ENCODE data around the gene TMBIM1.

DNA sequence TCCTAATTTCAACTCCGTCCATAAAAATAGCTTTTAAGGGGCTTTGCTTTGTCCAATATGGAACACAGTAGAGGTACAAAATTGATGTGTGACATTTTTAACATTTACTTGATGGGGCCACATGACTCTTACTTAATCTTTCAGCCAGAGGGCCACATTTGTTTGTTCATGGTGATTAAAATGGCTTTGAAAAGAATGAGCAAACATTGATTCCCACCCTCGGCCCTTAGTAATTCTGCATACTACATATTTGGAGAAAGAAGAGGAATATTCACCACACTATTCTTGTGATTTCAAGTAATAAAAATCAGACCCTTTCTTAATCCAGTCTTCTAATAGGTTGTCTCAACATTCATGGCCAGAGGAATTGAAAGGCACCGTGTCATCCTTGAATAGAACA lies 57.8 kb downstream of the TMBIM1 start:
- TF ChIP-seq, protein P1, sequence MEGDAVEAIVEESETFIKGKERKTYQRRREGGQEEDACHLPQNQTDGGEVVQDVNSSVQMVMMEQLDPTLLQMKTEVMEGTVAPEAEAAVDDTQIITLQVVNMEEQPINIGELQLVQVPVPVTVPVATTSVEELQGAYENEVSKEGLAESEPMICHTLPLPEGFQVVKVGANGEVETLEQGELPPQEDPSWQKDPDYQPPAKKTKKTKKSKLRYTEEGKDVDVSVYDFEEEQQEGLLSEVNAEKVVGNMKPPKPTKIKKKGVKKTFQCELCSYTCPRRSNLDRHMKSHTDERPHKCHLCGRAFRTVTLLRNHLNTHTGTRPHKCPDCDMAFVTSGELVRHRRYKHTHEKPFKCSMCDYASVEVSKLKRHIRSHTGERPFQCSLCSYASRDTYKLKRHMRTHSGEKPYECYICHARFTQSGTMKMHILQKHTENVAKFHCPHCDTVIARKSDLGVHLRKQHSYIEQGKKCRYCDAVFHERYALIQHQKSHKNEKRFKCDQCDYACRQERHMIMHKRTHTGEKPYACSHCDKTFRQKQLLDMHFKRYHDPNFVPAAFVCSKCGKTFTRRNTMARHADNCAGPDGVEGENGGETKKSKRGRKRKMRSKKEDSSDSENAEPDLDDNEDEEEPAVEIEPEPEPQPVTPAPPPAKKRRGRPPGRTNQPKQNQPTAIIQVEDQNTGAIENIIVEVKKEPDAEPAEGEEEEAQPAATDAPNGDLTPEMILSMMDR (IDR thresholded peaks at IDR 0.05; ENCODE audit: low read depth, low read length), result no peak
- no peak for TF ChIP-seq EZH2phosphoT487 (IDR thresholded peaks at IDR 0.05; ENCODE audit: low read depth)

All from OCI-LY3 (cell line).